ENCODE results near the gene PURA. TPM values are rescaled to one million over a fixed set of nuclear protein-coding genes. Genes with fewer than 3 reads are reported as not detected.

The PURA gene
- total and polyA plus RNA-seq, 2 donors (not counting 1 experiment from before 2014, with no cell fraction given), result 2.2 to 23.5 TPM

DNA sequence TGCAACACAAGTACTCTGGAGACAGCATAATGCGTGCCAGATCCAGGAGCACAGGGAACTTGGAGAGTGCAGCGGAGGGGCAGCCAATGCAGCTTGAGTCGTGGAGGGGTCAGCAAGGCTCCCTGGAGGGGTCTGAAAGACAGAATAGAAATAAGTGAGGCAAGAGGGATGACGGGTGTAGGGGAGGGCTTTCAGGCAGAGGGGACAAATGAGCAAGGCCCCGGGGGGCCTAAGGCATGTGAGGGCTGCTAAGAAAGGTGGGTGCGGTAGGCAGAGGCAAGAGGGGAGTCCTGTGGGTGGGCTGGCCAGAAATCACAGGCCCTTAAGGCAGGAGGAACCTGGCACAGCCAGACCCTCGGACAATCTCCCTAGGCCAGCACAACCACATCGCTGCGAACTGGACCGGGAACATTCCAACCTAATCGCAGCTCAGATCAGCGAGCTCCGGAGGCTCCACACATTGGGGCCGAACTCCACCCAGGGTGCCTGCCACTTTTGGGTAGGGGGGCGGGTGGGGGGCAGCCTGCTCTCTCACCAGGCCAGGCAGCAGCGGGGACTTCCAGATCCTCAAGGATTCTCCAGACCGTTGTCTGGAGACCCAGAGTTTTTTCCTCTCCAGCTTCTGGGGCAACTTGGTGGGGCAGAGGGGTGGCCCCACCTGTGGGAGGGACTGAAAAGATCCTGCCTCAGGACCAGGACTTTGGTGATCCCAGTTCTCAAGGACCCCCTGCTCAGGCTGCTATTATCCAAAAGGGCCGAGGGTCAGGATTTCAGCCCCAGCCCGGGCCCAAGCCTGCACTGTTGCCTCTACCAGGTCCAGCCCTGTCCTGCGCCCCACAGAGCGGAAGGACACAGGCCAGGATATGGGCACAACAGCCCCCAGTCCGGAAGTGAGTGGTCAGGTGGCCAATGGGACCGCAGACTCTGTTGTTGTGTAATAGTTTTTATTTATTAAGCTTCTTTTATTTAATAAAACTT is 38.4 kb downstream of the PURA start:
- TF ChIP-seq EZH2 (IDR thresholded peaks at IDR 0.05; ENCODE audit: borderline replicate concordance, insufficient read depth, low read depth, low read length, poor library complexity, severe bottlenecking), result no peak
- TF ChIP-seq, protein P1, sequence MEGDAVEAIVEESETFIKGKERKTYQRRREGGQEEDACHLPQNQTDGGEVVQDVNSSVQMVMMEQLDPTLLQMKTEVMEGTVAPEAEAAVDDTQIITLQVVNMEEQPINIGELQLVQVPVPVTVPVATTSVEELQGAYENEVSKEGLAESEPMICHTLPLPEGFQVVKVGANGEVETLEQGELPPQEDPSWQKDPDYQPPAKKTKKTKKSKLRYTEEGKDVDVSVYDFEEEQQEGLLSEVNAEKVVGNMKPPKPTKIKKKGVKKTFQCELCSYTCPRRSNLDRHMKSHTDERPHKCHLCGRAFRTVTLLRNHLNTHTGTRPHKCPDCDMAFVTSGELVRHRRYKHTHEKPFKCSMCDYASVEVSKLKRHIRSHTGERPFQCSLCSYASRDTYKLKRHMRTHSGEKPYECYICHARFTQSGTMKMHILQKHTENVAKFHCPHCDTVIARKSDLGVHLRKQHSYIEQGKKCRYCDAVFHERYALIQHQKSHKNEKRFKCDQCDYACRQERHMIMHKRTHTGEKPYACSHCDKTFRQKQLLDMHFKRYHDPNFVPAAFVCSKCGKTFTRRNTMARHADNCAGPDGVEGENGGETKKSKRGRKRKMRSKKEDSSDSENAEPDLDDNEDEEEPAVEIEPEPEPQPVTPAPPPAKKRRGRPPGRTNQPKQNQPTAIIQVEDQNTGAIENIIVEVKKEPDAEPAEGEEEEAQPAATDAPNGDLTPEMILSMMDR (IDR thresholded peaks at IDR 0.05), result no peak
- Histone ChIP-seq H3K36me3 (replicated peaks in 1 of 2; ENCODE audit: control extremely low read depth in 1 of 2, control insufficient read depth in 1 of 2, extremely low read depth in 1 of 2, insufficient read depth in 2 of 2, low read length in 1 of 2) (no peaks in the 10 kb centered on the region), H3K4me2 (replicated peaks; ENCODE audit: low read depth, low read length, poor library complexity, severe bottlenecking) (no peak overlapping the region), H3K4me1 (ENCODE audit: control insufficient read depth in 2 of 2, insufficient read depth in 2 of 2, low read length in 2 of 2) (peaks cover 5 to 13% of the 10 kb centered on the region in 2 donors), H3K27ac (ENCODE audit: low read length in 2 of 2) (no peak overlapping the region), H3K9me3 (ENCODE audit: control extremely low read depth in 1 of 3, control insufficient read depth in 2 of 3, insufficient read depth in 1 of 3, low read length in 2 of 3) (no peaks in the 10 kb centered on the region), H3K4me3 (ENCODE audit: control extremely low read depth in 1 of 5, extremely low read depth in 1 of 5, insufficient read depth in 1 of 5, low read depth in 2 of 5, low read length in 4 of 5) (no peak overlapping the region), H3K9ac (ENCODE audit: low read length) (no peak overlapping the region), H3K27me3 (replicated peaks in 1 of 4; ENCODE audit: control extremely low read depth in 1 of 4, control insufficient read depth in 3 of 4, insufficient read depth in 4 of 4, low read length in 3 of 4) (peaks cover 0 to 3% (median 0%) of the 10 kb centered on the region in 4 experiments), H4K20me1 (ENCODE audit: control insufficient read depth, insufficient read depth, low read length, poor library complexity, severe bottlenecking) (peaks cover 10% of the 10 kb centered on the region), H3K79me2 (ENCODE audit: control insufficient read depth, insufficient read depth, low read length) (peaks cover 5% of the 10 kb centered on the region), H2AFZ (ENCODE audit: insufficient read depth, low read depth, low read length, poor library complexity, severe bottlenecking) (no peak overlapping the region)
- Mint-ChIP-seq H3K27me3 (no peaks in the 10 kb centered on the region), H3K27ac (no peak overlapping the region), H3K9me3 (ENCODE audit: insufficient read depth) (no peaks in the 10 kb centered on the region), H3K4me1 (peaks cover 13% of the 10 kb centered on the region), H3K4me3 (no peak overlapping the region)
- ATAC-seq (ENCODE audit: low read depth), result no peak
- ChIA-PET POLR2A (no interaction called here), CTCF (interaction anchor here (8.8 to 23.0 kb wide), 2 partner anchors 8 to 82 kb away, joined by 100 to 513 read pairs; no protein-coding TSS in a partner anchor)
- intact Hi-C loops (cut with micrococcal nuclease), result no loop called here
- WGBS (ENCODE audit: insufficient coverage), result 90% methylated on average over 19 of the region's 23 CpGs
- no peak for DNase-seq

DNA sequence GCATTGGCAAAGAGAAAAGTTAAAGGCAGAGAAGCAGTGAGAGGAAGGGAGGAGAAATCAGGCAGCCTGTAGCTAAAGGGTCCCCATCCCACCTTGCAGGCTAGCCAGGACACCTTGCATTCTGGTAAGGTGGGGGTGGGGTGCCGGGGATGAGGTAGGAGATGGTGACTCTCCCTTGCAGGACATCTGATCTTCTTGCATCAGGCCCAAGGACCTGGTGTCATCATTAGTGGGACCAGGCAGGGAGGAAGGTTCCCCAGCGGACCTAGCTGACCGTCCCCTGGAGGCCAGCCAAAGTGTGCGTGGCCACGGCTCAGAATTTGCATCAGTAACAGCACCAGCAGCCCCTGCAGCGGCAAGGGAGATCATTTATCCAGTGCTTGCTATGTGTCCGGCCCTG is 39.3 kb downstream of the PURA start:
- Histone ChIP-seq H3K4me1 (ENCODE audit: control insufficient read depth in 2 of 2, insufficient read depth in 2 of 2, low read length in 2 of 2) (peaks cover 7 to 17% of the 10 kb centered on the region in 2 donors), H2AFZ (ENCODE audit: insufficient read depth, low read depth, low read length, poor library complexity, severe bottlenecking) (no peak overlapping the region), H4K20me1 (ENCODE audit: control insufficient read depth, insufficient read depth, low read length, poor library complexity, severe bottlenecking) (peaks cover 4% of the 10 kb centered on the region), H3K79me2 (ENCODE audit: control insufficient read depth, insufficient read depth, low read length) (peaks cover 5% of the 10 kb centered on the region), H3K9ac (ENCODE audit: low read length) (no peak overlapping the region), H3K27me3 (replicated peaks in 1 of 4; ENCODE audit: control extremely low read depth in 1 of 4, control insufficient read depth in 3 of 4, insufficient read depth in 4 of 4, low read length in 3 of 4) (no peaks in the 10 kb centered on the region), H3K4me2 (replicated peaks; ENCODE audit: low read depth, low read length, poor library complexity, severe bottlenecking) (no peak overlapping the region), H3K27ac (ENCODE audit: low read length in 2 of 2) (no peak overlapping the region), H3K4me3 (ENCODE audit: control extremely low read depth in 1 of 5, extremely low read depth in 1 of 5, insufficient read depth in 1 of 5, low read depth in 2 of 5, low read length in 4 of 5) (no peak overlapping the region), H3K9me3 (ENCODE audit: control extremely low read depth in 1 of 3, control insufficient read depth in 2 of 3, insufficient read depth in 1 of 3, low read length in 2 of 3) (no peaks in the 10 kb centered on the region), H3K36me3 (replicated peaks in 1 of 2; ENCODE audit: control extremely low read depth in 1 of 2, control insufficient read depth in 1 of 2, extremely low read depth in 1 of 2, insufficient read depth in 2 of 2, low read length in 1 of 2) (no peaks in the 10 kb centered on the region)
- intact Hi-C loops (cut with micrococcal nuclease), result no loop called here
- Mint-ChIP-seq H3K4me1 (peaks cover 13% of the 10 kb centered on the region), H3K27ac (no peak overlapping the region), H3K9me3 (ENCODE audit: insufficient read depth) (no peaks in the 10 kb centered on the region), H3K27me3 (no peaks in the 10 kb centered on the region), H3K4me3 (no peak overlapping the region)
- ATAC-seq (ENCODE audit: low read depth) (no peak), DNase-seq (no peak)
- ChIA-PET CTCF (interaction anchor here (2.8 to 23.0 kb wide), 3 partner anchors 9 to 366 kb away, joined by 10 to 513 read pairs (median 100); no protein-coding TSS in a partner anchor), POLR2A (no interaction called here)
- TF ChIP-seq, protein P1 (IDR thresholded peaks at IDR 0.05), result no peak
- TF ChIP-seq EZH2 (IDR thresholded peaks at IDR 0.05; ENCODE audit: borderline replicate concordance, insufficient read depth, low read depth, low read length, poor library complexity, severe bottlenecking), result no peak
- 75% methylated on average over 7 of the region's 7 CpGs for WGBS (ENCODE audit: insufficient coverage)

Measured in B cell (primary cell).